Measurements from ENCODE around the gene ZEB2.

Gene ZEB2

DNA sequence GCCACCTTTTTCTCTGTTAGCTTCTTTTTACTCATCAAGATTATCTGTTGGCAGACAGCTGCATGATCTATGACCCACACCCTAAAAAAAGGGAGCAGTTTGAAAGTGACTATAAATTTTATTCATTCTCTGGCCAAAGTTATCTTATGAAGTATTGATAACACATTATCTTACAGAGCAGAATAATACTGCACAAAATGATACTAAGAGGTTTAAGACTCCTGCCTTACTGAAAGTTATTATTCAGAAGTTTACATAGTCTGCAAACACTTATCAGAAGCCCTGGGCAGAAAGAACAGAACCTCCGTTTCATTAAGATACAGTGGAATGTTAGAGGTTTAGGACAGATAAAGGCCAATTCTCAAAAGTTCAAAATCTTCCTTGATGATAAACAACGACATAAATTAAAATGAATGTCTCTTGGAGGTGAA, 78.2 kb downstream of the ZEB2 start:
- TF ChIP-seq, protein P1, sequence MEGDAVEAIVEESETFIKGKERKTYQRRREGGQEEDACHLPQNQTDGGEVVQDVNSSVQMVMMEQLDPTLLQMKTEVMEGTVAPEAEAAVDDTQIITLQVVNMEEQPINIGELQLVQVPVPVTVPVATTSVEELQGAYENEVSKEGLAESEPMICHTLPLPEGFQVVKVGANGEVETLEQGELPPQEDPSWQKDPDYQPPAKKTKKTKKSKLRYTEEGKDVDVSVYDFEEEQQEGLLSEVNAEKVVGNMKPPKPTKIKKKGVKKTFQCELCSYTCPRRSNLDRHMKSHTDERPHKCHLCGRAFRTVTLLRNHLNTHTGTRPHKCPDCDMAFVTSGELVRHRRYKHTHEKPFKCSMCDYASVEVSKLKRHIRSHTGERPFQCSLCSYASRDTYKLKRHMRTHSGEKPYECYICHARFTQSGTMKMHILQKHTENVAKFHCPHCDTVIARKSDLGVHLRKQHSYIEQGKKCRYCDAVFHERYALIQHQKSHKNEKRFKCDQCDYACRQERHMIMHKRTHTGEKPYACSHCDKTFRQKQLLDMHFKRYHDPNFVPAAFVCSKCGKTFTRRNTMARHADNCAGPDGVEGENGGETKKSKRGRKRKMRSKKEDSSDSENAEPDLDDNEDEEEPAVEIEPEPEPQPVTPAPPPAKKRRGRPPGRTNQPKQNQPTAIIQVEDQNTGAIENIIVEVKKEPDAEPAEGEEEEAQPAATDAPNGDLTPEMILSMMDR (IDR thresholded peaks at IDR 0.05; ENCODE audit: low read depth, low read length) = no peak
- no peak for DNase-seq (ENCODE audit: low read depth, low spot score)
- in situ Hi-C loops (cut with HindIII; ENCODE audit: low sequenced_read_pairs) = no loop called here
- no peak overlapping the region for H3K4me3 ChIP-seq (ENCODE audit: low read depth, low read length)

DNA sequence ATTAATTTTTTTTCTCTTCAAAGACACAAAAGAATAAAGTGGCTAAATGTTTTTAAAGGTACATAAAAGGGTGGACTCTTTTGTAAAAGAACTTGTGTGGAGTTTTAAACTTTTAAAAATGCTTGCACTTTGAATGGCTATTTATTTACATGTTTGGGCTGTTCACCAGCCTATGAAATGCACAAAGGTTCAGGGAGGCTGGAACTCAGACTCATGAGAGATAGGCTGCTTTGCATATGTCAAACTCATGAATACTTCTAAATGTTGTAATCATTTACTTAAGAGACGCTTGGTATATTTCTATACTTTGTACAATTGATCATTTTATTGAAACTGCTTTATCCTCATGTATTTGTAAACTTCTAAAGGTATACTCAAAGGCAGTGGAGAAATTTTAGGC, 79.9 kb downstream of the ZEB2 start:
- no peak for DNase-seq (ENCODE audit: low read depth, low spot score)
- TF ChIP-seq, protein P1 (IDR thresholded peaks at IDR 0.05; ENCODE audit: low read depth, low read length) = no peak
- H3K4me3 ChIP-seq (ENCODE audit: low read depth, low read length) = no peak overlapping the region
- in situ Hi-C loops (cut with HindIII; ENCODE audit: low sequenced_read_pairs) = no loop called here

DNA sequence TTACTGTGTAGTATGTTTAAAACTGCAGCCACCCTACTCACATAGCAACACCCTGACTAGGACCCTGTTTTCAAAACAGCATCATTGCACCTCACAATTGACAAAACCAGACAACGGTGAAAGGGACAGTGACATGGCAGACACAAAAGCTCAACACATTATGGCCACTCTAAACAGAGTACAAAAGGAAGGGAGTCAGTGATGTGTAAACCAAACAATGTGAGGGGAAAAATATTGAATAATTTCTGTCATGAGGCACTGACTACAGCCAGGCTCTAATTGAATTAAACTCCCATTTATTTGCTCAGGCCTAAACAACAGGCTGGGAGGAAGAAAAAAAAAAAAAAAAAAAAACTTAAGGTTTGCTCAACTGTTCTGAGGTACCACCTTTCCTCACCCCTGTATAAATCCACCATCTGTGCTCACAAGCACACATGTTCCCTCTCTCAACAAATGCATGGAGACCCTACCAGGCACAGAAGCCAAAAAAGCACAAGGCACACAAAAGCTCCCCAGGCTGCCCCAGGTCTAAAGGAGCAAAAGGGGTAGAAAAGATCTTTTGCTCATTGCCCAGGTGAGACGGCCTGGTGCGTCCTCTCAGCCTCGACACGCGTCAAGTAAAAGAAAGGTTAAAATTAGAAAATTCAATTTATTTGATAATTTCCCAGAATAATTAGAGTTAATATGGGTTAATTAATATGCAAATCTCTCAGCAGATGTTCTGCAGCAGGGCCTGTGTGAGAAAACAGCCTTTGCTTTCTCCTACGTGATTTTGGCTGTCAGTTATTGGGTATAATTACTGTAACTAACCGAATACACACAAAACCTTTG, 80.9 kb downstream of the ZEB2 start:
- DNase-seq (ENCODE audit: low read depth, low spot score) = no peak
- in situ Hi-C loops (cut with HindIII; ENCODE audit: low sequenced_read_pairs) = no loop called here
- TF ChIP-seq, protein P1 (IDR thresholded peaks at IDR 0.05; ENCODE audit: low read depth, low read length) = no peak
- H3K4me3 ChIP-seq (ENCODE audit: low read depth, low read length) = no peak overlapping the region

DNA sequence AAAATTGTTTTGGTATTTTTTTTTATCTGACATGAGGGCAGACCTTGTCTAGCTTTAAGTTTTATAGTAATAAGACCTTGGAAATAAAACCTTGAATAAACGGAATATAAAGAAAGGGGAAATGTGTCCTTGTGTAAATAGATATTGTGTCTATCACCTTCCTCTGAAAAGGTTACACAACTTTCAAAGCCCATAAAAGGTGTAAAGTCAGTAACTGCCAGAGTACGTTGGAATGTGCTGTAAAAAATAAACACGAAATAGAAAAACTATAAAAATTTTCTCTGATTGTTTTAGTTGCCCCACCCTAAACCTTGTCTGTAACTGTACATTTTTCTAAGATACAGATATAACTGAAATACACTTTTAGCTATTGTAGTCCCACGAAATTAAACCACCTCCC, 82.3 kb downstream of the ZEB2 start:
- no peak overlapping the region for H3K4me3 ChIP-seq (ENCODE audit: low read depth, low read length)
- in situ Hi-C loops (cut with HindIII; ENCODE audit: low sequenced_read_pairs) = no loop called here
- no peak for DNase-seq (ENCODE audit: low read depth, low spot score)
- TF ChIP-seq, protein P1 (IDR thresholded peaks at IDR 0.05; ENCODE audit: low read depth, low read length) = no peak

DNA sequence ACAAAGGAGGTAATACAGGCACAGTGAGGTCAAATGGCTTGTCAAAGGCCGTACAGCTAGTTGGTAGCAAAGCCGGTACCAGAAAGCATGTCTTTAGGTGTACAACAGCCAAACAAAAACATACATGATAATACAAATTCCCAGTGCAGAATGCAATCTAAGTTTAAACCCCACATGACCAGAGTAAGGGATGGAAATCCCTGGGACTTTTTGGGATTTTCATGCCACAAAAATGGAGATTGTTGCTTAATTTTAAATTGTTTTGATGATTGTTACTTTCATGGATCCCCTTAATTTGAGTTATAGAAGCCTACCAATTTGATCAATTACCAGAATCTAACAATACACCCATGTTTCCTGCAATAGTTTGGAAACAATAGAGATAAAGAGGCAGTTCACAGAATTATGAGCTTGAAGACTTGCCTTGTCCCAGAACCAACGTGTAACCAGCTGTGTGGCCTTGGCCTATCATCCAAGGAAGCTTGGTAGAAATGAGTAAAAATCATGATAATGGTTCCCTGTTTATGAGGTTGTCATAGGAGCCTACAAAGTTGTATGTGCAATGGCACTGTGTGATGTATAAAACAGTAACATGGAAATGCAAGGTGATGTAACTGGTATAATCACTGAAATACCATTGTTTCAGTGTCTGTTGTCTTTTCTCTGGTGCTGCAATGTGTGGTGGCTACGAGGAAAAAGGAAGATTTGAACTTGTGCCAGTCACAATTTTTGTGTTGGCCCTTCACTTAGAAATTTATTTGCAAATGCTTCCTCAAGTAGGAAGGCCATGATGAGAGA, 85.3 kb downstream of the ZEB2 start:
- no peak overlapping the region for H3K4me3 ChIP-seq (ENCODE audit: low read depth, low read length)
- TF ChIP-seq, protein P1 (IDR thresholded peaks at IDR 0.05; ENCODE audit: low read depth, low read length) = no peak
- DNase-seq (ENCODE audit: low read depth, low spot score) = no peak
- in situ Hi-C loops (cut with HindIII; ENCODE audit: low sequenced_read_pairs) = no loop called here

DNA sequence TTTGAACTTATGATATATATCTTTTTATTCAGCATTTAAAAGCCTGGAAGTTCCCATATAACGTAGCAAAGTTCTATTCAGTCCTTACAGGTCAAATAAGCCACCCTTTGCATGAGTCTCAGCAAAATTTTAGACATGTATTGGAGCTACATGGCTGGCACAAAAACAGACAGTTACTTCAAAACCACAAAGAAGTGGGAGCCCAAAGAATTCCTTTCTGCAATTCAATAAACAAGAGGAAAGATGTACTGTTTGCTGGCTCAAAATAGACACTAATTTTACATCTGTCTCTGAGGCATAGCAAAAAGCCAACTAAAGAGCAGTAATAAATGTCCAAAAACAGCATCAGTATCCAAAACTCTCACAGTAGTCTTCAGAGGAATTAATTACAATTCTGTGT, 87.0 kb downstream of the ZEB2 start:
- DNase-seq (ENCODE audit: low read depth, low spot score) = no peak
- TF ChIP-seq, protein P1 (IDR thresholded peaks at IDR 0.05; ENCODE audit: low read depth, low read length) = no peak
- H3K4me3 ChIP-seq (ENCODE audit: low read depth, low read length) = no peak overlapping the region
- in situ Hi-C loops (cut with HindIII; ENCODE audit: low sequenced_read_pairs) = no loop called here

Measured in astrocyte of the spinal cord (primary cell).